ENCODE results near the gene PMFBP1.

The PMFBP1 gene

DNA sequence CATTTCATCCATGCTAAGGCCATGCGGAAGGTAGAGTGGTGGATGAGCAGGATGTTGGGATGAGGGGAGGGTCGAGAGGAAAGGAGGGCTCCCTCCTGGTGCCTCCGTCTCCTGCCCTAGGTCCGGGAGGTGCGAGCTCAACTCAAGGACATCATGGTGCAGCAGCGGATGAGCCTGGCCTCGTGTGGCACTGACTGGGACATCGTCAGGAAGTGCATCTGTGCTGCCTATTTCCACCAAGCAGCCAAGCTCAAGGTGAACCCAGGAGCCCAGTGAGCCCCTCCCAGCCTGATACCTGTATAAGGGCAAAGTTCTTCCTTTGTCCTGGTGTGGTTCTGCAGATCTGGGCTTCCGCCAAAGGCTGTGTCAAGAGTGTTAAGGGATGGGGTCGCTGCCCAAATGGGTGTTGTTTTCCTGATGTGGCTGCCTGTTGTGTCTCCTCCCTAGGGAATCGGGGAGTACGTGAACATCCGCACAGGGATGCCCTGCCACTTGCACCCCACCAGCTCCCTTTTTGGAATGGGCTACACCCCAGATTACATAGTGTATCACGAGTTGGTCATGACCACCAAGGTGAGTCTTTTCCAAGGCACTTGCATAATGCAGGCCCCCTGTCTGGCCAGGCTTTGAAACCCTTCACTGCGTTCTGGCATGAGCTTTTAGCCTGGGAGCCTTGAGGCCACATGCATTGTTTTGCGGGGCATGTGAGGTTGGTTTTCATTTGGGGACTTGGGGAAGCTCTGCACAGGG, 63.4 kb downstream of the PMFBP1 start:
- H3K4me1 ChIP-seq (ENCODE audit: control insufficient read depth, insufficient read depth, low read length), result no peaks in the 10 kb centered on the region
- peaks cover 55% of the 10 kb centered on the region for H3K36me3 ChIP-seq (ENCODE audit: control insufficient read depth, insufficient read depth, low read length)
- WGBS (ENCODE audit: insufficient coverage, insufficient read length), result no CpG with 5 or more reads among the region's 16 CpGs
- DNase-seq (ENCODE audit: low read depth, low spot score), result no peak
- no peak overlapping the region for H3K27ac ChIP-seq (ENCODE audit: low read length)
- H3K4me3 ChIP-seq (ENCODE audit: low read length), result no peak overlapping the region
- H3K9me3 ChIP-seq (ENCODE audit: control insufficient read depth, insufficient read depth, low read length), result no peaks in the 10 kb centered on the region
- H3K27me3 ChIP-seq (ENCODE audit: control insufficient read depth, insufficient read depth, low read length), result no peaks in the 10 kb centered on the region

DNA sequence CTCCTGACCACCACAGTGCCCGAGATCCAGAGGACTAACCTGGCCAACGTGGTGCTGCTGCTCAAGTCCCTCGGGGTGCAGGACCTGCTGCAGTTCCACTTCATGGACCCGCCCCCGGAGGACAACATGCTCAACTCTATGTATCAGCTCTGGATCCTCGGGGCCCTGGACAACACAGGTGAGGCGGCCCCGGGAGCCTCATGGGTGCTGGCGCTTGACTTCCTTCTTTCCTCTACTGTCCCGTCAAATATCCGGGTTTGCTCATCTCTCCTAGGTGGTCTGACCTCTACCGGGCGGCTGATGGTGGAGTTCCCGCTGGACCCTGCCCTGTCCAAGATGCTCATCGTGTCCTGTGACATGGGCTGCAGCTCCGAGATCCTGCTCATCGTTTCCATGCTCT, 64.6 kb downstream of the PMFBP1 start:
- Histone ChIP-seq H3K4me1 (ENCODE audit: control insufficient read depth, insufficient read depth, low read length) (no peaks in the 10 kb centered on the region), H3K36me3 (ENCODE audit: control insufficient read depth, insufficient read depth, low read length) (peaks cover 62% of the 10 kb centered on the region), H3K4me3 (ENCODE audit: low read length) (no peak overlapping the region), H3K9me3 (ENCODE audit: control insufficient read depth, insufficient read depth, low read length) (no peaks in the 10 kb centered on the region), H3K27me3 (ENCODE audit: control insufficient read depth, insufficient read depth, low read length) (no peaks in the 10 kb centered on the region), H3K27ac (ENCODE audit: low read length) (no peak overlapping the region)
- no peak for DNase-seq (ENCODE audit: low read depth, low spot score)
- no CpG with 5 or more reads among the region's 17 CpGs for WGBS (ENCODE audit: insufficient coverage, insufficient read length)

DNA sequence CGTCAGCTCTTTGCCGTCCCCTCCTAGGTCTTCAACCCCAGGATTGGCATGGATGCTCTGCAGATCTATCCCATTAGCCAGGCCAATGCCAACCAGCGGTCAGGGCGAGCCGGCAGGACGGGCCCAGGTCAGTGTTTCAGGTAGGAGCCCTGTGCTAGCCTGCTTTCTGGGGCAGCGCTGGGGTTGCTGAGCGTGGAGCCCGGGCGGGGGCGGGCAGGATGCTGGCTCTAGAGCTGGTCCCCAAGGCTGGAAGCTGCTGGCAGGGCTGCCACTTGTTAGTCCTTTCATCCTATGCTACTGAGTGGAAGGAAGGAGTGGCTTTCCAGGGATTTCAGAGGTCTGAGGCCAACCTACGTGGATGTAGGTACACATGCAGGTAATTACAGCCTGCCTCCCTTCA, 66.0 kb downstream of the PMFBP1 start:
- Histone ChIP-seq H3K27ac (ENCODE audit: low read length) (no peak overlapping the region), H3K27me3 (ENCODE audit: control insufficient read depth, insufficient read depth, low read length) (no peaks in the 10 kb centered on the region), H3K36me3 (ENCODE audit: control insufficient read depth, insufficient read depth, low read length) (peaks cover 64% of the 10 kb centered on the region), H3K4me3 (ENCODE audit: low read length) (no peak overlapping the region), H3K4me1 (ENCODE audit: control insufficient read depth, insufficient read depth, low read length) (no peaks in the 10 kb centered on the region), H3K9me3 (ENCODE audit: control insufficient read depth, insufficient read depth, low read length) (no peaks in the 10 kb centered on the region)
- no peak for DNase-seq (ENCODE audit: low read depth, low spot score)
- no CpG with 5 or more reads among the region's 12 CpGs for WGBS (ENCODE audit: insufficient coverage, insufficient read length)

DNA sequence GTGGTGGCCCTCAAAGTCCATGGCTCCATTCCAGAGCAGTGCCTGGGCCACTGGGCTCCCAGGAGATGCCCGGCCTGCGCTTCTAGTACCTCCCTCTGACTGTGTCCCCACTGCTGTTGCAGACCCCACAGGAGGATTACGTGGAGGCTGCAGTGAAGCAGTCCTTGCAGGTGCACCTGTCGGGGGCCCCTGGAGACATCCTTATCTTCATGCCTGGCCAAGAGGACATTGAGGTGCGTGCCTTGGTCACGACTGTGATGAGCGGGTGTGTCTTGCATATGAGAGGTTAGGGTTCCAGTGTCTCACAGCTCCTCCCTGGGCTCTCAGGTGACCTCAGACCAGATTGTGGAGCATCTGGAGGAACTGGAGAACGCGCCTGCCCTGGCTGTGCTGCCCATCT, 67.0 kb downstream of the PMFBP1 start:
- H3K4me3 ChIP-seq (ENCODE audit: low read length), result no peak overlapping the region
- H3K27ac ChIP-seq (ENCODE audit: low read length), result no peak overlapping the region
- no peaks in the 10 kb centered on the region for H3K27me3 ChIP-seq (ENCODE audit: control insufficient read depth, insufficient read depth, low read length)
- no peaks in the 10 kb centered on the region for H3K4me1 ChIP-seq (ENCODE audit: control insufficient read depth, insufficient read depth, low read length)
- WGBS (ENCODE audit: insufficient coverage, insufficient read length), result no CpG with 5 or more reads among the region's 9 CpGs
- DNase-seq (ENCODE audit: low read depth, low spot score), result no peak
- no peaks in the 10 kb centered on the region for H3K9me3 ChIP-seq (ENCODE audit: control insufficient read depth, insufficient read depth, low read length)
- H3K36me3 ChIP-seq (ENCODE audit: control insufficient read depth, insufficient read depth, low read length), result peaks cover 68% of the 10 kb centered on the region

DNA sequence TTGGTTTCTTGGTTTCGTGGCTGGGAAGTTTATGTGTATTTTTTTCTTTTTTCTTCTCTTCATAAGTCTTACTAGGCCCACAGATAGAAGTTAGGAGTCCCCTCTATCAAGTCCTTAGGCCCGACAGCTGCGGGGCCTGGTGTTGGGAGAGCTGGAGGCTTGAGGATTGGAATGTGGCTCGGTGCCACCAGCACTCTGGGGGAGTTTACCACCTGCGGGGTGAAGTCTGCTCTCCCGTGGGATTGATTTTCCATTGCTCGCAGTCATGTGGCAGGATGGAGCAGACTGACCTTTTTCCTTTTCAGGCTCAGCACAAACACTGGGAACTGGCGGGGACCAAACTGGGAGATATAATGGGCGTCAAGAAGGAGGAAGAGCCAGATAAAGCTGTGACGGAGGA, 70.8 kb downstream of the PMFBP1 start:
- H3K9me3 ChIP-seq (ENCODE audit: control insufficient read depth, insufficient read depth, low read length), result no peaks in the 10 kb centered on the region
- no peaks in the 10 kb centered on the region for H3K27me3 ChIP-seq (ENCODE audit: control insufficient read depth, insufficient read depth, low read length)
- H3K4me1 ChIP-seq (ENCODE audit: control insufficient read depth, insufficient read depth, low read length), result no peaks in the 10 kb centered on the region
- H3K4me3 ChIP-seq (ENCODE audit: low read length), result no peak overlapping the region
- no CpG with 5 or more reads among the region's 10 CpGs for WGBS (ENCODE audit: insufficient coverage, insufficient read length)
- H3K27ac ChIP-seq (ENCODE audit: low read length), result no peak overlapping the region
- no peak for DNase-seq (ENCODE audit: low read depth, low spot score)
- peaks cover 56% of the 10 kb centered on the region for H3K36me3 ChIP-seq (ENCODE audit: control insufficient read depth, insufficient read depth, low read length)

DNA sequence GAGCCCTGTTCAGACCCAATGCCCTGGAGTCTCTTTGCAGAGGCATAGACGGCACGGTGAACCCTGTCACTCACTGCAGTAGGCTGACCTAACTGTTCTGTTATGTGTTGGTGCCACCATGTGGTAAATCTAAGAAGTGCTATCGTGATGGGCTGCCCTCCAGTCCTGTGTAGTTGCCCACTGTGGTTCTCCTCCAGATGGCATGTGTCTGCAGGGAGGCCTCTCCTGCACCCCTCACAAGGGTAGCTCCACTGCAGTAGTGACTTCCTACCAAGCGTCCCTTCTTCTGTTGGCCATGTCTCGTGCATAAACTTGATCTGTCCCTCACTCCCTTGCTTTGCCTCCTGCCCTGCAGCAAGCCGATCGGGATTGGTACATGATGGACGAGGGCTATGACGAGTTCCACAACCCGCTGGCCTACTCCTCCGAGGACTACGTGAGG, 72.6 kb downstream of the PMFBP1 start:
- no peaks in the 10 kb centered on the region for H3K9me3 ChIP-seq (ENCODE audit: control insufficient read depth, insufficient read depth, low read length)
- peak; percentile 18 for DNase-seq (ENCODE audit: low read depth, low spot score)
- no peak overlapping the region for H3K4me3 ChIP-seq (ENCODE audit: low read length)
- peaks cover 38% of the 10 kb centered on the region for H3K36me3 ChIP-seq (ENCODE audit: control insufficient read depth, insufficient read depth, low read length)
- no peaks in the 10 kb centered on the region for H3K27me3 ChIP-seq (ENCODE audit: control insufficient read depth, insufficient read depth, low read length)
- no CpG with 5 or more reads among the region's 12 CpGs for WGBS (ENCODE audit: insufficient coverage, insufficient read length)
- H3K4me1 ChIP-seq (ENCODE audit: control insufficient read depth, insufficient read depth, low read length), result no peaks in the 10 kb centered on the region
- H3K27ac ChIP-seq (ENCODE audit: low read length), result no peak overlapping the region

DNA sequence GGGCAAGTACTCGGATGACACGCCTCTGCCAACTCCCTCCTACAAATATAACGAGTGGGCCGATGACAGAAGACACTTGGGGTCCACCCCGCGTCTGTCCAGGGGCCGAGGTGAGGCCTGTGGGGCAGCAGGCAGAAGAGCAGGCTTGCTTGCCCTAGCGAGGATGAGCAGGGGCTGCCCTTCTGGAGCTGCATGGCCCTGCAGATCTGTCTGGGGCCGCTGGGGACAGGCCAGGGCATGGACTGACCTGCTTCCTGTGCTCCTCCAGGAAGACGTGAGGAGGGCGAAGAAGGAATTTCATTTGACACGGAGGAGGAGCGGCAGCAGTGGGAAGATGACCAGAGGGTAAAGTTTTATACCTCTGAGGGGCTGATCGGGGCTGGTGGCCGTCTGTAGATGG, 73.0 kb downstream of the PMFBP1 start:
- H3K4me3 ChIP-seq (ENCODE audit: low read length), result no peak overlapping the region
- peaks cover 34% of the 10 kb centered on the region for H3K36me3 ChIP-seq (ENCODE audit: control insufficient read depth, insufficient read depth, low read length)
- H3K27me3 ChIP-seq (ENCODE audit: control insufficient read depth, insufficient read depth, low read length), result no peaks in the 10 kb centered on the region
- no CpG with 5 or more reads among the region's 15 CpGs for WGBS (ENCODE audit: insufficient coverage, insufficient read length)
- DNase-seq (ENCODE audit: low read depth, low spot score), result no peak
- H3K4me1 ChIP-seq (ENCODE audit: control insufficient read depth, insufficient read depth, low read length), result no peaks in the 10 kb centered on the region
- no peaks in the 10 kb centered on the region for H3K9me3 ChIP-seq (ENCODE audit: control insufficient read depth, insufficient read depth, low read length)
- H3K27ac ChIP-seq (ENCODE audit: low read length), result no peak overlapping the region

DNA sequence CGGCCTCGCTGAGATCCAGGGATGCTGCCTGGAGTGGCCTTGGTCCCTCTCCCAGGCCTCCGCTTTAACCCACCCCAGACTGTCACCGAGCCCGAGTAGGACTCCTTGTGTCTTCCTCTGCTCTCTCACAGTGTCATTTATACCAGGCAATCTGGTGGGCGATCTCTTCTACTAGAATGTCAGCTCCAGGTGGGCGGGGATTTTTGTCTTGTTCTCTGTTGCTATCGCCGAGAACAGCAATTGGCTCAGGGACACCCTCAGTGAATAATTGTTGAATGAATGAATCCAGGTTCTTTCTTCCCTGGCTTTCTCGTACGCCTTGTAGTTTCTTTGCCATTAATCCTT, 77.7 kb downstream of the PMFBP1 start:
- H3K27me3 ChIP-seq (ENCODE audit: control insufficient read depth, insufficient read depth, low read length), result no peaks in the 10 kb centered on the region
- 0 out of 2 replicates have a peak, but pooled peaks cover 2% of the 10 kb centered on the region for H3K4me1 ChIP-seq (ENCODE audit: control insufficient read depth, insufficient read depth, low read length)
- no peaks in the 10 kb centered on the region for H3K9me3 ChIP-seq (ENCODE audit: control insufficient read depth, insufficient read depth, low read length)
- peaks cover 3% of the 10 kb centered on the region; the same call in 1 of the 2 replicates for H3K36me3 ChIP-seq (ENCODE audit: control insufficient read depth, insufficient read depth, low read length)
- H3K27ac ChIP-seq (ENCODE audit: low read length), result no peak overlapping the region
- WGBS (ENCODE audit: insufficient coverage, insufficient read length), result no CpG with 5 or more reads among the region's 11 CpGs
- DNase-seq (ENCODE audit: low read depth, low spot score), result no peak
- H3K4me3 ChIP-seq (ENCODE audit: low read length), result peak overlapping the region; percentile 96

DNA sequence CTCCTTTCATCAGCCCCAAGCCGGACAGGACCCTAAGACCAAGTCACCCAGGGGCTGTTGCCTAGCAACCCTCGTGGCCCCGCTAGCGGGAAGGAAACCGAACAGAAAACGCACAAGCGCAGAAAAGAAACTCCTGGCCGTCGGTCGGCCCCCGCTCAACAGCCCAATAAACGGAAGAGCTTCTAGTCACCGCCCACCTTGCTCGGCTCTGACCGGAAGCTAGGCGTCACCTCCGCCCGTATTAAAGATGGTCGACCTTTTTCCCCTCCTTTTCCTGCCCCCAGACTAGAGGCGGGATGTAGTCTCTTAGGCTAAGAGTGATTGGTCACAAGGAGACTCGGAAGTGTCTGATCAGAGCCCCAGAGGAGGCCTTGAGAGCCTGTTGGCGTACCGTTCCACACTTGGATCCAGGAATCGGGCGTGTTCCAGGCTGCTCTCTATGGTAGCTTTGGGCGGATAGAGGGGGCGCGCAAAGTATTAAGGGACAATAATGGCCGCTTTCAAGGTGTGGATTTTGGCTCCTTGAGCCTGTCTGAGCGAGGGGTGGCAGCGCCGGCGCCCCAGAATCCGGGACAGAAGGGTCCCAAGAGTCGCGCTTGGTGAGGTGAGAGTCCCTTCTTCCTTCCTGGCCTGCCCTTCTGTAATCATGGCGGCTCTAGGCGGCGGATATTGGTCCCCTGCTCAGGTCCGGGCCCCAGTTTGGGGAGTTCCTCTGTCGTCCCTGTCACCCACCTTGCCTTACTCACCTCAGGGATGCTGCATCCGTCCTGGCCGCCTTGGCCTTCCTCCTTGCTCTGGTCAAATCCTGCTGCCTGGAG, 78.3 kb downstream of the PMFBP1 start, which contains the start of the genes DHX38 and TXNL4B:
Gene DHX38, plus strand, starts transcription at position 400 of the 818 bp plus-strand sequence. CDS start 2,311 bp downstream, outside the sequence.
Gene TXNL4B, minus strand, starts transcription at position 173 of the 818 bp plus-strand sequence. CDS start 2,871 bp downstream, outside the sequence.
- no peaks in the 10 kb centered on the region for H3K9me3 ChIP-seq (ENCODE audit: control insufficient read depth, insufficient read depth, low read length)
- no CpG with 5 or more reads among the region's 43 CpGs for WGBS (ENCODE audit: insufficient coverage, insufficient read length)
- H3K4me1 ChIP-seq (ENCODE audit: control insufficient read depth, insufficient read depth, low read length), result 0 out of 2 replicates have a peak, but pooled peaks cover 2% of the 10 kb centered on the region
- no peak within 1 kb of the TSS for H3K27ac ChIP-seq (ENCODE audit: low read length)
- H3K36me3 ChIP-seq (ENCODE audit: control insufficient read depth, insufficient read depth, low read length), result peaks cover 2% of the 10 kb centered on the region; the same call in 1 of the 2 replicates
- peak; percentile 97 for DNase-seq (ENCODE audit: low read depth, low spot score)
- peak within 1 kb of the TSS; percentile 96 for H3K4me3 ChIP-seq (ENCODE audit: low read length)
- H3K27me3 ChIP-seq (ENCODE audit: control insufficient read depth, insufficient read depth, low read length), result no peaks in the 10 kb centered on the region

DNA sequence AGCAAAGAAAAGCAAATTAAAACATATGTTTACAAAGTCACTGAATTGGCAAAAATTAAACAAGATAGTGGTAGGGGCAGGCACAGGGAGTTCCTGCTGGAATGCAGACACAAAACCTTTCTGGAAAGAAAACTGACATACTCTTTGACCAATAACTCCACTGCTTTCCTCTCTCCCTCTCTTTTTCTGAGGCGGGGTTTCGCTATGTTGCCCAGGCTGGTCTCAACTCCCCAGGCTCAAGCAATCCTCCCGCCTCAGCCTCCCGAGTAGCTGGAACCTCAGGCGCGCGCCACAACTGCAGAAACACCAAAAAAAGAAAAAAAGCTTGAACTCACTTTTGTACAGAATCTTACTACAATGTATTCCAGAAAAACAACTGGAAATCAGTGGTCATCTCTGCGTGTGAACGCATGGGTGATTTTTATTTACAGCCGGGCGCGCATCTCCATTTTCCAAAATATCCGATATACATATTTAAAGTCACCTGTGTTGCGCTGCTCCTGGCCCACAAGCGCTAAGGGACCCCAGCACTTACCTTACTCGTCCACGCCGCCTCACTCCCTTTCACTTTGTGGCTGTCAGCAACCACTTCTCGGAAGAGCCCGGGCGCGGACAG, 79.0 kb downstream of the PMFBP1 start:
- no peaks in the 10 kb centered on the region for H3K27me3 ChIP-seq (ENCODE audit: control insufficient read depth, insufficient read depth, low read length)
- peak overlapping the region; percentile 75 for H3K4me3 ChIP-seq (ENCODE audit: low read length)
- DNase-seq (ENCODE audit: low read depth, low spot score), result no peak
- H3K27ac ChIP-seq (ENCODE audit: low read length), result no peak overlapping the region
- H3K4me1 ChIP-seq (ENCODE audit: control insufficient read depth, insufficient read depth, low read length), result 0 out of 2 replicates have a peak, but pooled peaks cover 2% of the 10 kb centered on the region
- no peaks in the 10 kb centered on the region; the same call in 1 of the 2 replicates for H3K36me3 ChIP-seq (ENCODE audit: control insufficient read depth, insufficient read depth, low read length)
- H3K9me3 ChIP-seq (ENCODE audit: control insufficient read depth, insufficient read depth, low read length), result no peaks in the 10 kb centered on the region
- no CpG with 5 or more reads among the region's 22 CpGs for whole genome bisulfite sequencing (ENCODE audit: insufficient coverage, insufficient read length)

All from iPS DF 6.9 (cell line).